Liver (tissue), 9 donors: ENCODE results near the gene OOSP3. TPM values are rescaled to one million over a fixed set of nuclear protein-coding genes. Genes with fewer than 3 reads are reported as not detected.

ENCODE experiments used
- DNase-seq: peaks from one replicate; pipeline ENCODE4 v3.0.0-alpha.2; 2017; ENCODE audit warnings: low spot score
- H3K27ac ChIP-seq, 2 donors: one replicate each; pipeline ENCODE4 v1.7.0; 2013; ENCODE audit warnings: inconsistent platforms in 2 of 2, low read length in 2 of 2, control low read depth in 1 of 2, low read depth in 1 of 2, mild to moderate bottlenecking in 1 of 2
- H3K27me3 ChIP-seq, 4 donors: one replicate each; pipeline versions ENCODE4 v1.6.1 to v1.7.0; 2013; ENCODE audit warnings: low read length in 3 of 4, inconsistent platforms in 1 of 4, mild to moderate bottlenecking in 1 of 4, moderate library complexity in 1 of 4; ENCODE audit not compliant: control insufficient read depth in 4 of 4, insufficient read depth in 4 of 4
- H3K36me3 ChIP-seq, 4 donors: one replicate each; pipeline versions ENCODE4 v1.6.1 to v1.7.0; 2013; ENCODE audit warnings: low read length in 3 of 4, mild to moderate bottlenecking in 3 of 4, low read depth in 1 of 4, moderate library complexity in 1 of 4; ENCODE audit not compliant: control insufficient read depth in 4 of 4, insufficient read depth in 3 of 4
- H3K4me1 ChIP-seq, 4 donors: one replicate each; pipeline versions ENCODE4 v1.6.1 to v1.7.0; 2013; ENCODE audit warnings: low read length in 3 of 4, mild to moderate bottlenecking in 3 of 4, moderate library complexity in 1 of 4; ENCODE audit not compliant: control insufficient read depth in 4 of 4, insufficient read depth in 4 of 4
- H3K4me3 ChIP-seq, 3 donors: one replicate each; pipeline versions ENCODE4 v1.6.1 to v1.7.0; 2013; ENCODE audit warnings: low read length in 3 of 3, control low read depth in 1 of 3, low read depth in 1 of 3, mild to moderate bottlenecking in 1 of 3
- H3K9ac ChIP-seq, 2 donors: one replicate each; pipeline ENCODE4 v1.7.0; 2013; ENCODE audit warnings: low read length in 2 of 2, mild to moderate bottlenecking in 2 of 2, moderate library complexity in 2 of 2, control low read depth in 1 of 2, low read depth in 1 of 2
- H3K9me3 ChIP-seq, 4 donors: one replicate each; pipeline versions ENCODE4 v1.6.1 to v1.7.0; 2013; ENCODE audit warnings: low read length in 3 of 4; ENCODE audit not compliant: control insufficient read depth in 4 of 4
- EGR1 ChIP-seq, 2 donors: IDR thresholded peaks; 2 replicates each; pipeline ENCODE4 v1.6.1; 2016 to 2018; ENCODE audit warnings: antibody characterized with exemption in 2 of 2, low read depth in 2 of 2
- FOXA1 ChIP-seq: IDR thresholded peaks from 2 replicates; pipeline ENCODE4 v1.6.1; 2016; ENCODE audit warnings: antibody characterized with exemption
- FOXA2 ChIP-seq: IDR thresholded peaks from 2 replicates; pipeline ENCODE4 v1.6.1; 2016; ENCODE audit warnings: antibody characterized with exemption
- GABPA ChIP-seq, 2 donors: IDR thresholded peaks in 1 of 2; conservative IDR thresholded peaks in 1 of 2; 2 replicates each; pipeline ENCODE4 v1.6.1; 2016; ENCODE audit warnings: antibody characterized with exemption in 2 of 2, mild to moderate bottlenecking in 1 of 2, moderate library complexity in 1 of 2
- HNF4A ChIP-seq, 2 donors: conservative IDR thresholded peaks; 2 replicates each; pipeline ENCODE4 v1.6.1; 2016; ENCODE audit warnings: antibody characterized with exemption in 2 of 2, mild to moderate bottlenecking in 2 of 2
- HNF4G ChIP-seq: IDR thresholded peaks from 2 replicates; pipeline ENCODE4 v1.6.1; 2016; ENCODE audit warnings: antibody characterized with exemption
- JUND ChIP-seq, 2 donors: IDR thresholded peaks; 2 replicates each; pipeline ENCODE4 v1.6.1; 2016; ENCODE audit warnings: antibody characterized with exemption in 2 of 2
- NR2F2 ChIP-seq: IDR thresholded peaks from 2 replicates; pipeline ENCODE4 v1.6.1; 2016; ENCODE audit warnings: antibody characterized with exemption
- RAD21 ChIP-seq, 2 donors: IDR thresholded peaks; 2 replicates each; pipeline ENCODE4 v1.6.1; 2016; ENCODE audit warnings: antibody characterized with exemption in 2 of 2, mild to moderate bottlenecking in 2 of 2
- RXRA ChIP-seq, 2 donors: IDR thresholded peaks; 2 replicates each; pipeline ENCODE4 v1.6.1; 2017 to 2018; ENCODE audit warnings: antibody characterized with exemption in 2 of 2, mild to moderate bottlenecking in 1 of 2
- SP1 ChIP-seq: IDR thresholded peaks from 2 replicates; pipeline ENCODE4 v1.6.1; 2018; ENCODE audit warnings: antibody characterized with exemption, mild to moderate bottlenecking
- TAF1 ChIP-seq: conservative IDR thresholded peaks from 2 replicates; pipeline ENCODE4 v1.6.1; 2016; ENCODE audit warnings: antibody characterized with exemption, mild to moderate bottlenecking
- YY1 ChIP-seq: IDR thresholded peaks from 2 replicates; pipeline ENCODE4 v1.6.1; 2016; ENCODE audit warnings: antibody characterized with exemption, mild to moderate bottlenecking
- polyA plus RNA-seq, 2 donors: library from polyadenylated mRNA; stranded (reverse) in 1 of 2; unstranded in 1 of 2; fragments of 200-250 nt in 1 of 2; fragments of >200 nt in 1 of 2; fragmentation: Nextera tagmentation in 1 of 2; extraction: Ambion mirVana in 1 of 2; gene quantifications; one replicate each; pipeline versions ENCODE4 v1.2.1 to v1.2.3, GENCODE V29; 2013 to 2015
- total RNA-seq, 2 donors: library from RNA; depleted of rRNA; stranded (reverse); fragments of >200 nt; gene quantifications; one replicate each; pipeline ENCODE4 v1.2.3, GENCODE V29; 2014
- TF ChIP-seq, protein P1 (sequence below): fragments of 150-350 bp; IDR thresholded peaks from 2 replicates; pipeline ENCODE4 v1.5.1; 2017; ENCODE audit warnings: improper control_type of control experiment, low read depth, low read length; ENCODE audit not compliant: missing input control
- TF ChIP-seq, protein P2 (sequence below): IDR thresholded peaks from 2 replicates; pipeline ENCODE4 v1.6.1; 2016; ENCODE audit warnings: antibody characterized with exemption
- TF ChIP-seq, protein P3 (sequence below): IDR thresholded peaks from 2 replicates; pipeline ENCODE4 v1.6.1; 2016; ENCODE audit warnings: antibody characterized with exemption
- TF ChIP-seq, protein P4 (sequence below): IDR thresholded peaks from 2 replicates; pipeline ENCODE4 v1.6.1; 2016; ENCODE audit warnings: antibody characterized with exemption, mild to moderate bottlenecking
- TF ChIP-seq, protein P5 (sequence below): IDR thresholded peaks from 2 replicates; pipeline ENCODE4 v1.6.1; 2016; ENCODE audit warnings: antibody characterized with exemption
- donor health status: healthy.
- donor health status: healthy.
- donor health status: healthy.
- donor health status: healthy.
- donor health status: healthy.

OOSP3 gene
- total and polyA plus RNA-seq, 4 donors, result not detected

DNA sequence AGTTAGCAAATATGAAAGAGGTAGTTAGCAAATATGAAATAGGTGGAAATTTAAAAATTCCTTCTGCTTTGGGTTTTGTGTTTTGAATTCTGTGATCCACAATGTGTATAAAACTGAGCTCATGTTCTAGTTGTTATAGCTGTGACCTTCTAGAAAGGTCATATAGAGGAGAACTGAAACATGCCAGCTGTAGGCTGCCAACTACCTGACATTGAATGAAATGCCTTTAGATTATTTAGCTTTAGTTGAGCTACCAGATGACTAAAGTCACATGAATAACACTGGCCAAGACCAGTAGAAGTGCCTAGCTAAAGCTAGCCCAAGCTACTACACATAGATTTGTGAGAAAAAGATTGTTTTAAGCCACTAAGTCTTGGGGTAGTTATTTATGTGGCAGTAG is 6.5 kb upstream of the OOSP3 start:
- H3K36me3 ChIP-seq, result no peaks in the 10 kb centered on the region
- DNase-seq, result no peak

More for the DNA sequence above, 6.5 kb upstream of the OOSP3 start:
- Histone ChIP-seq H3K9me3 (no peaks in the 10 kb centered on the region), H3K27ac (no peak overlapping the region), H3K9ac (no peak overlapping the region), H3K4me3 (no peak overlapping the region), H3K27me3 (peaks cover 0 to 3% (median 0%) of the 10 kb centered on the region in 4 donors), H3K4me1 (no peaks in the 10 kb centered on the region)
- TF ChIP-seq HNF4A (conservative IDR thresholded peaks at IDR 0.05) (no peak), NR2F2 (no peak), FOXA2 (no peak), EGR1 (IDR thresholded peaks at IDR 0.05; ENCODE audit: low read depth in 2 of 2) (no peak), YY1 (no peak), TAF1 (no peak), RXRA (IDR thresholded peaks at IDR 0.05) (no peak), SP1 (no peak), JUND (IDR thresholded peaks at IDR 0.05) (no peak), RAD21 (IDR thresholded peaks at IDR 0.05) (no peak), GABPA (IDR thresholded peaks at IDR 0.05 in 1 of 2, conservative IDR thresholded peaks at IDR 0.05 in 1 of 2) (no peak), HNF4G (no peak), FOXA1 (no peak)
- TF ChIP-seq, protein P1, sequence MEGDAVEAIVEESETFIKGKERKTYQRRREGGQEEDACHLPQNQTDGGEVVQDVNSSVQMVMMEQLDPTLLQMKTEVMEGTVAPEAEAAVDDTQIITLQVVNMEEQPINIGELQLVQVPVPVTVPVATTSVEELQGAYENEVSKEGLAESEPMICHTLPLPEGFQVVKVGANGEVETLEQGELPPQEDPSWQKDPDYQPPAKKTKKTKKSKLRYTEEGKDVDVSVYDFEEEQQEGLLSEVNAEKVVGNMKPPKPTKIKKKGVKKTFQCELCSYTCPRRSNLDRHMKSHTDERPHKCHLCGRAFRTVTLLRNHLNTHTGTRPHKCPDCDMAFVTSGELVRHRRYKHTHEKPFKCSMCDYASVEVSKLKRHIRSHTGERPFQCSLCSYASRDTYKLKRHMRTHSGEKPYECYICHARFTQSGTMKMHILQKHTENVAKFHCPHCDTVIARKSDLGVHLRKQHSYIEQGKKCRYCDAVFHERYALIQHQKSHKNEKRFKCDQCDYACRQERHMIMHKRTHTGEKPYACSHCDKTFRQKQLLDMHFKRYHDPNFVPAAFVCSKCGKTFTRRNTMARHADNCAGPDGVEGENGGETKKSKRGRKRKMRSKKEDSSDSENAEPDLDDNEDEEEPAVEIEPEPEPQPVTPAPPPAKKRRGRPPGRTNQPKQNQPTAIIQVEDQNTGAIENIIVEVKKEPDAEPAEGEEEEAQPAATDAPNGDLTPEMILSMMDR, result no peak
- TF ChIP-seq, protein P2, sequence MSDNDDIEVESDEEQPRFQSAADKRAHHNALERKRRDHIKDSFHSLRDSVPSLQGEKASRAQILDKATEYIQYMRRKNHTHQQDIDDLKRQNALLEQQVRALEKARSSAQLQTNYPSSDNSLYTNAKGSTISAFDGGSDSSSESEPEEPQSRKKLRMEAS, result no peak
- TF ChIP-seq, protein P3, sequence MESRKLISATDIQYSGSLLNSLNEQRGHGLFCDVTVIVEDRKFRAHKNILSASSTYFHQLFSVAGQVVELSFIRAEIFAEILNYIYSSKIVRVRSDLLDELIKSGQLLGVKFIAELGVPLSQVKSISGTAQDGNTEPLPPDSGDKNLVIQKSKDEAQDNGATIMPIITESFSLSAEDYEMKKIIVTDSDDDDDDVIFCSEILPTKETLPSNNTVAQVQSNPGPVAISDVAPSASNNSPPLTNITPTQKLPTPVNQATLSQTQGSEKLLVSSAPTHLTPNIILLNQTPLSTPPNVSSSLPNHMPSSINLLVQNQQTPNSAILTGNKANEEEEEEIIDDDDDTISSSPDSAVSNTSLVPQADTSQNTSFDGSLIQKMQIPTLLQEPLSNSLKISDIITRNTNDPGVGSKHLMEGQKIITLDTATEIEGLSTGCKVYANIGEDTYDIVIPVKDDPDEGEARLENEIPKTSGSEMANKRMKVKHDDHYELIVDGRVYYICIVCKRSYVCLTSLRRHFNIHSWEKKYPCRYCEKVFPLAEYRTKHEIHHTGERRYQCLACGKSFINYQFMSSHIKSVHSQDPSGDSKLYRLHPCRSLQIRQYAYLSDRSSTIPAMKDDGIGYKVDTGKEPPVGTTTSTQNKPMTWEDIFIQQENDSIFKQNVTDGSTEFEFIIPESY, result no peak
- TF ChIP-seq, protein P4, sequence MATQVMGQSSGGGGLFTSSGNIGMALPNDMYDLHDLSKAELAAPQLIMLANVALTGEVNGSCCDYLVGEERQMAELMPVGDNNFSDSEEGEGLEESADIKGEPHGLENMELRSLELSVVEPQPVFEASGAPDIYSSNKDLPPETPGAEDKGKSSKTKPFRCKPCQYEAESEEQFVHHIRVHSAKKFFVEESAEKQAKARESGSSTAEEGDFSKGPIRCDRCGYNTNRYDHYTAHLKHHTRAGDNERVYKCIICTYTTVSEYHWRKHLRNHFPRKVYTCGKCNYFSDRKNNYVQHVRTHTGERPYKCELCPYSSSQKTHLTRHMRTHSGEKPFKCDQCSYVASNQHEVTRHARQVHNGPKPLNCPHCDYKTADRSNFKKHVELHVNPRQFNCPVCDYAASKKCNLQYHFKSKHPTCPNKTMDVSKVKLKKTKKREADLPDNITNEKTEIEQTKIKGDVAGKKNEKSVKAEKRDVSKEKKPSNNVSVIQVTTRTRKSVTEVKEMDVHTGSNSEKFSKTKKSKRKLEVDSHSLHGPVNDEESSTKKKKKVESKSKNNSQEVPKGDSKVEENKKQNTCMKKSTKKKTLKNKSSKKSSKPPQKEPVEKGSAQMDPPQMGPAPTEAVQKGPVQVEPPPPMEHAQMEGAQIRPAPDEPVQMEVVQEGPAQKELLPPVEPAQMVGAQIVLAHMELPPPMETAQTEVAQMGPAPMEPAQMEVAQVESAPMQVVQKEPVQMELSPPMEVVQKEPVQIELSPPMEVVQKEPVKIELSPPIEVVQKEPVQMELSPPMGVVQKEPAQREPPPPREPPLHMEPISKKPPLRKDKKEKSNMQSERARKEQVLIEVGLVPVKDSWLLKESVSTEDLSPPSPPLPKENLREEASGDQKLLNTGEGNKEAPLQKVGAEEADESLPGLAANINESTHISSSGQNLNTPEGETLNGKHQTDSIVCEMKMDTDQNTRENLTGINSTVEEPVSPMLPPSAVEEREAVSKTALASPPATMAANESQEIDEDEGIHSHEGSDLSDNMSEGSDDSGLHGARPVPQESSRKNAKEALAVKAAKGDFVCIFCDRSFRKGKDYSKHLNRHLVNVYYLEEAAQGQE, result no peak
- TF ChIP-seq, protein P5, sequence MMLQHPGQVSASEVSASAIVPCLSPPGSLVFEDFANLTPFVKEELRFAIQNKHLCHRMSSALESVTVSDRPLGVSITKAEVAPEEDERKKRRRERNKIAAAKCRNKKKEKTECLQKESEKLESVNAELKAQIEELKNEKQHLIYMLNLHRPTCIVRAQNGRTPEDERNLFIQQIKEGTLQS, result no peak
